KMS-11 (cell line): ENCODE measurements around the gene SOX12.
"Not testable (repeated sequence)": the region's sequence is repeated elsewhere in the genome, so short reads cannot be mapped to it uniquely, and the experiment has no call there.

ENCODE experiments used
- H2AFZ ChIP-seq: fragments of 200-600 bp; sonication (generic); 2 replicates; pipeline ENCODE4 v1.6.1; 2016; ENCODE audit warnings: antibody characterized with exemption, mixed run types, low read depth
- H3K27ac ChIP-seq: fragments of 200-600 bp; sonication (generic); 2 replicates; pipeline ENCODE4 v1.6.1; 2016; ENCODE audit warnings: mild to moderate bottlenecking, mixed run types
- H3K27me3 ChIP-seq: fragments of 200-600 bp; sonication (generic); 2 replicates; pipeline ENCODE4 v1.6.1; 2017; ENCODE audit warnings: mild to moderate bottlenecking, low read depth, mixed run types, moderate library complexity; ENCODE audit not compliant: insufficient read depth
- H3K36me3 ChIP-seq: fragments of 200-600 bp; sonication (generic); 2 replicates; pipeline ENCODE4 v1.6.1; 2017; ENCODE audit warnings: mild to moderate bottlenecking, mixed run types; ENCODE audit not compliant: insufficient read depth
- H3K4me1 ChIP-seq: fragments of 200-600 bp; sonication (generic); 2 replicates; pipeline ENCODE4 v1.6.1; 2016; ENCODE audit warnings: mild to moderate bottlenecking, low read depth, mixed run types; ENCODE audit not compliant: poor library complexity, severe bottlenecking
- H3K4me2 ChIP-seq: fragments of 200-600 bp; sonication (generic); 2 replicates; pipeline ENCODE4 v1.7.0; 2016; ENCODE audit warnings: mild to moderate bottlenecking, mixed run types
- H3K4me3 ChIP-seq: fragments of 200-600 bp; sonication (generic); IDR thresholded peaks from 2 replicates; pipeline ENCODE4 v1.6.1; 2017; ENCODE audit warnings: low read depth, low read length, mixed read lengths; ENCODE audit not compliant: insufficient read depth
- H3K79me2 ChIP-seq: fragments of 200-600 bp; sonication (generic); 2 replicates; pipeline ENCODE4 v1.6.1; 2016; ENCODE audit warnings: low read depth, mixed run types; ENCODE audit not compliant: insufficient read depth
- H3K9ac ChIP-seq: fragments of 200-600 bp; sonication (generic); 2 replicates; pipeline ENCODE4 v1.6.1; 2016; ENCODE audit warnings: mild to moderate bottlenecking, mixed run types
- H4K20me1 ChIP-seq: fragments of 200-600 bp; sonication (generic); 2 replicates; pipeline ENCODE4 v1.6.1; 2016; ENCODE audit warnings: mild to moderate bottlenecking, mixed run types; ENCODE audit not compliant: insufficient read depth
- CTCF ChIP-seq: fragments of 200-600 bp; sonication (generic); conservative IDR thresholded peaks from 2 replicates; pipeline ENCODE4 v1.6.1; 2017; ENCODE audit warnings: low read depth, mild to moderate bottlenecking, antibody characterized with exemption, low read length, moderate library complexity, mixed read lengths

SOX12 gene

GRCh38 chr20:375265-375889, 50.0 kb downstream of the SOX12 start:
- Histone ChIP-seq H3K36me3 (no peaks in the 10 kb centered on the region), H2AFZ (no peak overlapping the region), H3K79me2 (no peaks in the 10 kb centered on the region), H3K4me2 (no peak overlapping the region), H3K27ac (no peak overlapping the region), H3K27me3 (no peaks in the 10 kb centered on the region), H4K20me1 (no peaks in the 10 kb centered on the region), H3K4me3 (no peak overlapping the region), H3K9ac (no peak overlapping the region), H3K4me1 (peaks cover 40% of the 10 kb centered on the region)
- no peak for TF ChIP-seq CTCF

- H3K27me3 ChIP-seq, result no peaks in the 10 kb centered on the region
- no peak overlapping the region for H3K27ac ChIP-seq
- H2AFZ ChIP-seq, result no peak overlapping the region
- TF ChIP-seq CTCF, result no peak
- H3K9ac ChIP-seq, result no peak overlapping the region
- H3K4me1 ChIP-seq, result peaks cover 40% of the 10 kb centered on the region
- no peaks in the 10 kb centered on the region for H4K20me1 ChIP-seq
- no peak overlapping the region for H3K4me3 ChIP-seq
- no peaks in the 10 kb centered on the region for H3K36me3 ChIP-seq
- no peak overlapping the region for H3K4me2 ChIP-seq
- no peaks in the 10 kb centered on the region for H3K79me2 ChIP-seq
These were observed 50.7 kb downstream of the SOX12 start for GRCh38 chr20:376089-376488.

GRCh38 chr20:376750-377149, 51.4 kb downstream of the SOX12 start:
- peaks cover 34% of the 10 kb centered on the region for H3K4me1 ChIP-seq
- H3K4me2 ChIP-seq, result no peak overlapping the region
- no peak overlapping the region for H2AFZ ChIP-seq
- H3K36me3 ChIP-seq, result no peaks in the 10 kb centered on the region
- no peaks in the 10 kb centered on the region for H4K20me1 ChIP-seq
- H3K9ac ChIP-seq, result no peak overlapping the region
- no peak overlapping the region for H3K27ac ChIP-seq
- H3K4me3 ChIP-seq, result no peak overlapping the region
- no peaks in the 10 kb centered on the region for H3K79me2 ChIP-seq
- no peak for TF ChIP-seq CTCF
- no peaks in the 10 kb centered on the region for H3K27me3 ChIP-seq

GRCh38 chr20:377578-377977, 52.2 kb downstream of the SOX12 start:
- H3K27me3 ChIP-seq, H3K79me2 ChIP-seq, H3K9ac ChIP-seq, H3K36me3 ChIP-seq, H3K4me2 ChIP-seq, H2AFZ ChIP-seq, H3K27ac ChIP-seq, H4K20me1 ChIP-seq, H3K4me3 ChIP-seq: not testable (repeated sequence)
- peaks cover 33% of the 10 kb centered on the region for H3K4me1 ChIP-seq

- Histone ChIP-seq H2AFZ (no peak overlapping the region), H3K27me3 (no peaks in the 10 kb centered on the region), H3K4me2 (no peak overlapping the region), H3K27ac (no peak overlapping the region), H3K36me3 (no peaks in the 10 kb centered on the region), H3K79me2 (peaks cover 17% of the 10 kb centered on the region), H4K20me1 (no peaks in the 10 kb centered on the region), H3K4me3 (no peak overlapping the region), H3K4me1 (peaks cover 29% of the 10 kb centered on the region), H3K9ac (no peak overlapping the region)
- no peak for TF ChIP-seq CTCF
These were observed 53.6 kb downstream of the SOX12 start for GRCh38 chr20:378961-379336.
